ENCODE results near the gene PITX2. TPM values are rescaled to one million over a fixed set of nuclear protein-coding genes. Genes with fewer than 3 reads are reported as not detected.

Gene PITX2
- total RNA-seq: 10 to 100 TPM in 2 of 4 donors, 1 to 10 TPM in 2; 3.5 to 31.3 (median 18.2) TPM

DNA sequence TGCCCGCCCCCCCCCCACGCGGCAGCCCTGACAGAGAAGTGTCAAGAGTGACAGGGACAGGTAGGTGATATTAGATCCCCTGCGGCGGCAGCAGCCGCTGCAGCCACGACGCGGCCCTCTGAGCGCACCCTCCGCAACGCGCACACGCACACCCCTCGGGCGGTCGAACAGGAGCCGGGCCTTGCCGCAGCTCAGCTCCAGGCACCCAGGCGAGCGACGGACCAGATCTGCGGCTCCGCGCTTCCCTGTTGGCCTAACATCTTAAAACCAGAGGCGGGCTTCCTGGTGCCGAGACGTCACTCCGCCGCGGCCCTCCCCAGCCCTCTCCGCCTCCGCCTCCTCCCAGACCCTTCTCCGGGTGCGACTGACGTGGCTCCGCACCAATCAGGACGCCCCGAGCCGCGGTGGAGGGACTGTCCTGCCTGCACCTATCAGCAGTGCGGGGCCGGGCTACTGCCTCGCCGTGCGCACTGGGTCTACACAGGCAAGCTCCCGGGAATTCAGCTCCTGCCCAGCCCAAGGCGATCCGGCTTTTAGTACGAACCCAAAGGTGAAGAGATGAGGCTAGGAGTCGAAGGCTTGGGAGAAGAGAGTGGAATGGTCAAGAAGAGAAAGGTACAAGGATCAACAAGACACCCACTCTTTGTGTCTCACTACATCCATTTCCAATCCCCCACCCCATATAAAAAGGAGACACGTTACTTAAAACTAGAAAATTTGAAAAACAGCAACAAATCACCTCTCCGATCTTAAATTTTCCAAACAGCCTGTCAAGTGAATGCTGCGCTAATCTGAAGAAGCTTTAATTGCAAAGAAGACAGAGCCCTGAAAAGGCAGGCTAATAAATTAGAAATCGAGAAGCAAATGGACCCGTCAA is at the start of gene PITX2:
Gene PITX2 (minus strand): TSS at position 237 of the 877 bp plus-strand sequence. CDS start 617 bp downstream, outside the sequence.
- H3K27me3 ChIP-seq: peaks cover 93% of the 10 kb centered on the region
- peak within 1 kb of the TSS in 3 of 4 donors; percentile 83 to 87 (median 86) for H3K27ac ChIP-seq
- ATAC-seq: peak; percentile 98

DNA sequence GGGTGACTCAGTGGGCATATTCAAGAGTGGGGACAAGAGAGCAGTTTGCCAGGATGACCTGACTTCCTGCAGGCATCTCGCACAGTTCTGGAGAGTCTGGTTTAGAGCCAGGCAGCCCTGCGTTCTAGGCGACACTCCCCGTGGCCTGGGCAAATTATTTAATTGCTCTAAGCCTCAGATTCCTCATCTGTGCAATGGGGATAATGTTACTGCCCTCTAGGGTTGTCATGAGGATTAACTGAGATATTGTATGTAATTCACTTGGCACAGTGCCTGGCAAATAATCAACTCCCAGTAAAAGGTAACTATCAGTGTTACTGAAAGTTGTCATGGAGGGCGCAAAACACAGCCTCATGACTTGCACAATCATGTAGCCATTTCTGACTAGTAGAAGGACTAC is 48.8 kb upstream of the PITX2 start:
- Histone ChIP-seq H3K4me3 (no peak overlapping the region), H3K27ac (no peak overlapping the region), H3K36me3 (no peaks in the 10 kb centered on the region), H3K4me1 (no peaks in the 10 kb centered on the region), H3K27me3 (no peaks in the 10 kb centered on the region), H3K9me3 (no peaks in the 10 kb centered on the region)
- ATAC-seq: no peak
- WGBS, 2 donors (ENCODE audit: low coverage in 1 of 2): 77 to 90% methylated on average over 2 to 5 of the region's 5 CpGs
- TF ChIP-seq EP300 (IDR thresholded peaks at IDR 0.05) (no peak), CTCF (IDR thresholded peaks at IDR 0.05) (no peak), POLR2AphosphoS5 (IDR thresholded peaks at IDR 0.05) (no peak), POLR2A (IDR thresholded peaks at IDR 0.05) (no peak)

More for the DNA sequence above, at the start of gene PITX2:
- TF ChIP-seq POLR2AphosphoS5 (IDR thresholded peaks at IDR 0.05) (peak; percentile 56), EP300 (IDR thresholded peaks at IDR 0.05) (no peak), POLR2A (IDR thresholded peaks at IDR 0.05) (peak; percentile 56 to 76)
- Histone ChIP-seq H3K9me3 (no peaks in the 10 kb centered on the region), H3K36me3 (no peaks in the 10 kb centered on the region), H3K4me1 (peaks cover 0 to 53% (median 0%) of the 10 kb centered on the region in 3 donors), H3K4me3 (peak within 1 kb of the TSS; percentile 44 to 73)
- WGBS, 2 donors (ENCODE audit: low coverage in 1 of 2): 6 to 8% methylated on average over 9 of the region's 56 CpGs

DNA sequence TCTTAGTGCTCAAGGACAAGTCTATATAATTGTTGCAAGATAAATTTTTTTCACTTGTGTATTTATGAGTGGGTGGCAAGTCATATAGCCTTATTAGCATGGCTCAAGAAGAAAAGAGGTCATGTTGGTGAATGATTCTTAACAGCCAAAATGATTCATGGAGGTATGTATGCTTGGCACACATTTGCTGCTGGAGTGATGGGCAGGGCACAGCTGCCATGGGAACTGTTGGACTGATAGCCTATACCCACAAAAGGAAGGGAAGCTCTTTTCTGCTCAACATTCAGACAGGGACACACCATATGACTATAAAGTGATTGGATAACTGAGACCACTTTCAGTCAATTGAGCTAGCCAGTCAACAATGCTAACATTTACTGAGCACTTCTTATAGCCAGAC is 46.8 kb upstream of the PITX2 start:
- H3K4me1 ChIP-seq: no peaks in the 10 kb centered on the region
- no peaks in the 10 kb centered on the region for H3K9me3 ChIP-seq
- no peak overlapping the region for H3K27ac ChIP-seq
- no peak overlapping the region for H3K4me3 ChIP-seq
- no peak for ATAC-seq
- H3K27me3 ChIP-seq: no peaks in the 10 kb centered on the region
- no peak for TF ChIP-seq CTCF (IDR thresholded peaks at IDR 0.05)
- no peak for TF ChIP-seq POLR2A (IDR thresholded peaks at IDR 0.05)
- TF ChIP-seq EP300 (IDR thresholded peaks at IDR 0.05): no peak
- no peak for TF ChIP-seq POLR2AphosphoS5 (IDR thresholded peaks at IDR 0.05)
- H3K36me3 ChIP-seq: no peaks in the 10 kb centered on the region

GRCh38 chr4:110668463-110669235 is 45.8 kb upstream of the PITX2 start:
- no peak overlapping the region for H3K4me3 ChIP-seq
- TF ChIP-seq EP300 (IDR thresholded peaks at IDR 0.05) (no peak), POLR2AphosphoS5 (IDR thresholded peaks at IDR 0.05) (no peak), CTCF (IDR thresholded peaks at IDR 0.05) (no peak), POLR2A (IDR thresholded peaks at IDR 0.05) (no peak)
- no peaks in the 10 kb centered on the region for H3K36me3 ChIP-seq
- no peaks in the 10 kb centered on the region for H3K9me3 ChIP-seq
- H3K27me3 ChIP-seq: no peaks in the 10 kb centered on the region
- no peak for ATAC-seq
- H3K27ac ChIP-seq: no peak overlapping the region
- H3K4me1 ChIP-seq: no peaks in the 10 kb centered on the region
- 48 to 61% methylated on average over 6 of the region's 6 CpGs for WGBS, 2 donors (ENCODE audit: low coverage in 1 of 2)

GRCh38 chr4:110667670-110668069 is 44.8 kb upstream of the PITX2 start:
- no peak for ATAC-seq
- Histone ChIP-seq H3K4me1 (no peaks in the 10 kb centered on the region), H3K4me3 (no peak overlapping the region), H3K27ac (no peak overlapping the region), H3K36me3 (no peaks in the 10 kb centered on the region), H3K27me3 (no peaks in the 10 kb centered on the region), H3K9me3 (no peaks in the 10 kb centered on the region)
- WGBS, 2 donors (ENCODE audit: low coverage in 1 of 2): 80 to 84% methylated on average over 3 of the region's 3 CpGs
- TF ChIP-seq EP300 (IDR thresholded peaks at IDR 0.05) (no peak), CTCF (IDR thresholded peaks at IDR 0.05) (no peak), POLR2A (IDR thresholded peaks at IDR 0.05) (no peak), POLR2AphosphoS5 (IDR thresholded peaks at IDR 0.05) (no peak)
